Inflammatory macrophage treated with lipopolysaccharide for 1 hour (primary cell): Measurements from ENCODE around the gene TNIK.
"Not testable (repeated sequence)": the region's sequence is repeated elsewhere in the genome, so short reads cannot be mapped to it uniquely, and the experiment has no call there.

Source experiments
- DNase-seq, 2 donors: peaks; one replicate each; pipeline ENCODE4 v3.0.0-alpha.2; 2020 to 2022

The TNIK gene

GRCh38 chr3:171468296-171468906 is 8.2 kb upstream of the TNIK start:
- no peak for DNase-seq

- peak; percentile 25 to 71 for DNase-seq
These were observed 5.6 kb upstream of the TNIK start for GRCh38 chr3:171465763-171466162.

DNA sequence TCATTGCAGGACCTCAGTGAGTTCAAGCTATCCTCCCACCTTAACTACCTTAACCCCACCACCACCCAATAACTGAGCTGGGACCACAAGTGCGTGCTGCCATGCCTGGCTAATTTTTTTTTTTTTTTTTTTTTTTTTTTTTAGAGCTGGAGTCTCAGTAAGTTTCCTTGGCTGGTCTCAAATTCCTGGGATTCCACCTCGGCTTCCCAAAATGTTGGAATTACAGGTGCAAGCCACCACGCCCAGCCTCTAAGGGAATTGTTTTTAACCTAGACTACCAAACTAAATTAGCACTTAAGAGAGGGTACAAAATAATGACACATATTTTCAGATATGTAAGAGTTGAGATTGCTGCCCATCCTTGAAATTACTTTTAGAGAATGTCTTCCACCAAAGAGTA is 4.3 kb upstream of the TNIK start:
- no peak for DNase-seq

DNA sequence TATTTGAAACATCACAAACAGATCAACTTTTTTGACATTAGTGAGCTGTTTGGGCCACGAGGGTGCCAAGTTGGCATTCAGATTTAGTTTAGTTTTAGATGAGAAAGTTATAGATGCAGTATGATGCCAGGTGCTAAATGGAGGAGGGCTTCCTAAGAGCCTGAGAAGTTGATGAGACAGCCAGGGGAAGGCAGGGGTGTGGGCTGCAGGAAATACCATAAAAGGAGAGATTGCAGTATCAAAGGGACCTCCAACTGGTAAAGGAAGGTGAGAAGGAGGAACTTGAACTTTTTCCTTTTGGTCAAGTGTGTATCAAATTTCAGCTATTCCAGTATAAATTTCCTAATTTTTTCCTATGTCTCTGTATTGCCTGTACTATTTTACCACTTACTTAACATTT is 2.0 kb upstream of the TNIK start:
- no peak for DNase-seq

- no peak for DNase-seq
These were observed 1.3 kb upstream of the TNIK start for GRCh38 chr3:171461525-171461917.

DNA sequence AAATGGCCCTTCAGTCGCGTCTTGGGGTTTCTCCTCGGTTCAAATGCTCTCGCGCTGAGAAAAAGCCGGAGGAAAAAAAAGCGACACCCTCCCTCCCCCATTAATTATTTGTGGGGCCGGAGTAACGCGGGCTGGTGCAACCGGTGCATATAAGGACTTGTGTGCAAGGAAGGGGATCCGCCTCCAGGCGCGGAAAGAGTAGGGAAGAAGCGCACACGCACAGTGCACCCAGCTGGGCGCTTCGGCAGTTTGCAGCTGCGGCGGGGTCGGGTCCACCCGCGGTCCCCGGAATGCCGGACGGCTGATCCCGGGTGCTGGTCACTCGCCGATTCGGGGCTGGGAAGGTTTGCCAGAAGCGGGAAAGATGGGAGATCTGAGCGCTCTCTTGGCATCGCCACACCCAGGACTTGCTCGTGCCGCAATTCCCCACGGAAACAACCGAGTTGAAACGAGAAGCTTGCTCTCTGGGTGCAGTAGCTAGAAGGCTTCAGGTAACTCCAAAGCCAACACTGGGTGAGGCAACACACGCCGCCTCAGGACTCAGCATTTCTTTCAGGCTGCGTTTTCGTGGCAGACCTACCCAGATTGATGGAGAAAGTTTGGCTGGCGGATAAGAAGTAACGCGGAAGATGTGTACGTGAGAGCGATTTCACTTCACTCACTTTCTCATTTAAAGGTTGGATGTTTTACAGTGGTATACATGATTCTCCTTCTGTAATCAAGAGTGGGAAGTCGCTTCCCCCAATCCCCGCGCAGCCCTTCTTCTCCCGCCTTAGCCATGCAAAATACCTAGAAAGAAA is 720 bp upstream of the TNIK start:
- DNase-seq = peak; percentile 16 to 62

DNA sequence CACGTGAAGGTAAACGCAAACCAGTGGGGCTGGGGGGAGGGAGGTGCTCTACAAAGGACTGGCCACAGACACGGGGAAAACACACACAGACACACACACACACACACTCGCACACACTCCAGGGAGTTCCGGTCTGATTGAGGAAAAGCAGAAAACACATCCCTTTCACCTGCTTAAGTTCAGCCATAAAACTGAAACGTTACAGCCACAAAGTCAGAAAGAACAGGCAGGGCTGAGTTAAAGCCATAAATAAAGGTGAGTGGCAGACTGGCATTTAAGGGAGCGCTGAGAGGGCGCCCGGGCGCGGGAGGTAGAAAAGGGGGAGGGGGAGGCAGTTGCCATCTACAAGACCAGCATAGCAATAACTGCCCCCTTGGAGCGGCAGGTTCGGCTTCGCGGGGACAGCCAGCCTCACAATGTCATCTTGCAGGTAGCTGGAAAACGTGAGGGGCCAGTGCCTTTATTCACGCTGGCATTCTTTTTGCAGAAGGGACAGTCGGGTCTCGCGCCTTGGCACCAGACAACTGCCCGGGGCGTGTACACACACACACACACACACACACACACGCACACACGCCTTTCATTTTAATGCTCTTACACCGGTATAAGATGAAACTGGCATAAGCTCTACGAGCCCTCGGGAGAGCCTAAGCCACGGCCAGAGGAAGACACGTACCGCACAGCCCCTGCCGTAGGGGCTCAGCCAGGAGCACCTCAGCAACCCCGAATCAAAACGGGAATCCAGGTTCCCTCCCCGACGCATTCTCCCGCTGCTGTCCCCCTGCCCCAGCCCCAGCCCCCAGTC is 866 bp downstream of the TNIK start:
- peak; percentile 27 to 29 for DNase-seq

- no peak for DNase-seq
These were observed 1.4 kb downstream of the TNIK start for GRCh38 chr3:171458864-171459136.

- DNase-seq = peak in 1 of 2 donors; percentile 20
These were observed 1.9 kb downstream of the TNIK start for GRCh38 chr3:171458071-171458863.

DNA sequence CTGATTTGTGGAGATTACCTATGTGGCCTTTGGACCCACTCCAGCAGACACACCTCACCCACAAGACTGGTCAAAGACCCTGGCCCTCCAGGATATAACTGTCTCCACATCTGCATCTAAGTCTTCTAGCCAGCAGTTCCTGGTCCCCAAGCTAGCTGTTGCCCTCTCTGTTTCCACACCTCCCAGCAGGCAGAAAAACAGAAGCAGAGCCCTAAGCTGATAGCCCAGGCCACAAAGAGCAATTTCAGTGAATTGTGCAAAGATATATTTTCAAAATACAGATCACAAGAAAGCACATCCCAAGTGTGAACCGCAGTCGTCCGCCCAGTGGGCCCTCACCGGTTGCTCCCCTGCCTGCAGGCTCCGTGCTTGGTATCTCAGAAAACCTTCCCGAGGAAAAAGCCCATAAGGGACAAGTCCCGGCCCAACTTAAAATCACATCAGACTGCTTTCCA is 2.6 kb downstream of the TNIK start:
- DNase-seq = peak; percentile 9 to 27

DNA sequence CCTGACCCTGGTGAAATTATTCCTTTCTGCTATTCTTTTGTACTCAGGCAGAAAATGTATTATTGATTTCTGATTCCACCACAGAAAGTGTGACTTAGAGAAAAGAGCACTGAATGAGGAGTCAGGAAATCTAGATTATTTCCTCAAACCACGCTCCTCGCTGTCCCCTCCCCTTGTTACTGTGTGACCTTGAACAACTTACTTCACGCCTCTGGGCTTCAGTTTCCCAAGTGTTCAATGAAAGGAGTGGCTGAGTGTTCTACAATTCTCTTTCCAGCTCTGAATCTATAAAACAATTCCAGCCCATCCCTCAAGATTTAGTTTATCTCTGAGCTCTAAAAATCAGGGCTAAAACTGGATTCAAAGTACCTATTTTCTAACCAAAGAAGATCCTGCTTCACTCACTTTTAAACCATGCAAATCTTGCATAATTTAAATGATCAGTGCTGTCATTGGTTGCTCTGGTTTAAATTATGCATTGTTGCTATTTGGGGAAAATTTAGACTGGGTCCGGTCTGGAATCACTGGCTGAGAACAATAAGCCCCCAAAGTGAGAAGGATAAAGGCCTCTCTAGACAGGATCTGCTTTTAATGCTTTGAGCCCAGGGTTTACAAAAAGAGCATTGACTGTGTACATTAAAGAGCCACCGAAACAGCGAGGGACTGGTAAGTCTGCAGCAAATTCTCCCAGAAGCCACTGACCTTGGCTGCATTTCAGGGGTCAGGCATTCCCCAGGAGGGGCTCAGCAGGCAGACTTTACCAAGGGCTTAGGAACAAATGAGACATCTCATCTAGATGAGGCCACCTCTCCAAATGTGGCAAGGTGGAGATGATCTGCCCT is 3.2 kb downstream of the TNIK start:
- DNase-seq = no peak

DNA sequence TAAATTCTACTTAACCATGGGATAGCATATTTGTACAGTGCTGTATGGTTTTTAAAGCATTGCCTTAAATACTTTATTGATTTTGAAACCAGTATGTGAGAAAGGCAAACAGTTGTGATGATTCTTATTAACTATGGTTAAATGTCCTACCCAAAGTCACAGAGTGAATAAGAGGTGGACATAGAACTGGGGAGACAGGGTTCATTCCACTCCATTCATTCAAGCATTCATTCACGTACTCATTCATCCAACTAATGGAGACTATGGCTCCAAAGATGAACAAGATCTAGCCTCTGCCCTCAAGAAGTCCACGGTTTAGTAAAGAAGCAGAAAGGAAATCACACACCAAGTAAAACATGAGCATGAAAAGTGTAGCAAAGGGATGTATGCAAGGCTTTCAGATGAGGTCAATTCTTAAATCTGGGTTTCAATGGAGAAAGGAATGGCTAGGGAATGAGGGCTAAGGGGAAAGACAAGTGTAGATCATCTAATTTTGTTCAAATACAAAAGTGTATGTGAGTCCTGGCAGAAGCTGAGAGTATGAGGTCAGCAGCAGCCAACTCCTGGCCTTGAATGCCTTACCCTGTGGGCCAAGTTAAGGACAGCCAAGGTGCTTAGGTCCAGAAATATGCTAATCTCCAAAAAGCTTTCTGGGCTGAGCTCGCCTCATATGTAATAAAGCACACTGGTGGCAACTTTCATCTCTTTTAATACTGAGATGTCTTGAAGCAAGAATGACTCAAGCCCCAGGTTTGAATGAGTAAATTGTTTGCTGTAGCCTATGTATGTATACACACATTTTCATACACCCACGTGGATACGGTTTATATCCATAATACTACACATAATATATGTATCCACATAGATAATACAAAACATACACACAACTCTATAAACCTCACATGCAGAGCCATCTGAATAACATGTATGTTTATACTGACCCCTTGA is 4.3 kb downstream of the TNIK start:
- DNase-seq = no peak

DNA sequence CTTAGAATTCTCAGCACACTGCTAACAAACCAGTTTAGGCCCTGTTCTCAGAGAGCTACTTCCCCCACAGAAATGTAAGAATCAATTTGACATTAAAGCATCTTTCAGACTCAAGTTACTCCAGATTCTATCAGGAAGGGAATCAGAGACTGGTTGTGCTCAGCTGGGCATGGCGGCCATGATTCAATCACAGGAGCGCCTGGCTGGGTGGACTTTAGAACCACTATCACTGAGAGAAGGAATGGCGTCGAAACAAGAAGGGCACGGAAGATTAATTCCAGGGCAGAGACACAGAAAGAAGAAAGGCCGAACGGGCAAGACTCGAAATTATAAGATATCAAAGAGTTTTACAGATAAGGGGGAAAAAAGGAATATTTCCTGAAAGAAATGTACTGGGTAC is 6.2 kb downstream of the TNIK start:
- DNase-seq = no peak

- peak in 1 of 2 donors; percentile 15 for DNase-seq
These were observed 6.9 kb downstream of the TNIK start for GRCh38 chr3:171453180-171453886.

DNA sequence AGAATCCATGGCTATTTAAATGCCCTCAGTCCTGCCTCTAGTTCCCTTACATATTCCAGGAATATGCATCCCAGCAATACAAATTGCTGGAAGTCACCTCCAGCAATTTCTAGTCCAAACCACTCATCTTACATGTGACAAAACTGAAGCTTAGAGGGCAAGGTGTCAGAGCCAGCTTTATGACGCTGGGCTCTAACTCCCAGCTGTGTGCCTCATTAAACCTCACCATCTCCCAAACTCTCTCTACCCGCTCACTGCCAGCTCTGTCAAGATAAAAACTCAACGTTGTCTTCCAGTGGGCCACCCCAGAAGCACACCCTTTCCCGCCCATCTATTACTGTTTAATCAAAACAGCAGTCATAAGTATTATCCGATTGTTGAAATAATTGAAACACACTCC is 7.9 kb downstream of the TNIK start:
- DNase-seq = no peak

DNA sequence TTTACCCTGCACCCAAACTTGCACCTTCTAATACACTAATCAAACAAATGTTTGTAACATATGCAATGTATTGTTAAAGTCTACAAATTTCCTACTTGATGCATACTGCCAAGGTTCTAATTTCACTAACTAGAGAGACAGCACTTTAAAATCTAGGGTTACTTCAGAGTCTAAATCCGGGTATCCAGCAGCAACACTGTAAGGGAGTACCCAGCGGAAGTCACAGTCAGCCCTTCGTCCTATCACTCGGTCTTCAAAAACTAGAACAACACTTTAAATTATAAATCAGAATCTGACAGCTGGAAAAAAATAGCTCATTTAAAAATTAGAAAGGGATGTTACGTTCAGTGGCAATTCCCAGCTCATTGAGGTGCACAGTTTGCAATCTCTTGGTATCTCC is 8.3 kb downstream of the TNIK start:
- no peak for DNase-seq

- not testable (repeated sequence) for DNase-seq
These were observed 12.7 kb downstream of the TNIK start for GRCh38 chr3:171447579-171447891.

- DNase-seq = no peak
These were observed 13.2 kb downstream of the TNIK start for GRCh38 chr3:171446801-171447578.

DNA sequence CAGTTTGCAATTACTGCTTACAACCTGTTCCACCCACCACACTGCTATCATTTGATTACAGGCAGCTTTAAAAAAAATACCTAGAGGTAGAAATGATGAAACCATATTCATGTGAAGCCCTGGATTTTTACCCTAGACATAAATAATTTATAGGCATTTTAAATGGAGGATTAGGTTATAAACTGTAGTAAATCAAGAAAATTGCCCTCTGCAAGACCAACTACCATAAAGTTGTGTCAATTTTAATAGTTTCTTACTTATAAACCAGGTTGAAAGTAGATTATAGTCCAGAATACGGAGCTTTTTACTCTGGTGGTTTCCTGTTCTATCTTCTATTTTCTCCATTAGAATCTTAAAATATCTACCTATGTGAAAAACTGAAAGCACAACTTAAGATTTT is 13.9 kb downstream of the TNIK start:
- no peak for DNase-seq
